GM23338 (cell line): ENCODE results near the gene KCNMB1. TPM values are rescaled to one million over a fixed set of nuclear protein-coding genes. Genes with fewer than 3 reads are reported as not detected.

Experiments
- ATAC-seq: fragments of 200-7000 bp; cut with Tn5 transposase; 3 replicates; pipeline ENCODE4 v1.9.1; 2020
- DNase-seq: peaks from one replicate; pipeline ENCODE4 v3.0.0-alpha.2; 2015; ENCODE audit warnings: low spot score
- H2AFZ ChIP-seq: fragments of 200-600 bp; sonication (generic); 2 replicates; pipeline ENCODE4 v1.8.0; 2016; ENCODE audit warnings: antibody characterized with exemption, mild to moderate bottlenecking, moderate library complexity
- H3F3A ChIP-seq: fragments of 200-600 bp; sonication (generic); replicated peaks from 2 replicates; pipeline ENCODE4 v1.8.0; 2017; ENCODE audit warnings: antibody characterized with exemption, mixed run types, low read depth
- H3K27ac ChIP-seq: fragments of 200-600 bp; sonication (generic); 2 replicates; pipeline ENCODE4 v1.6.1; 2016; ENCODE audit warnings: low read depth
- H3K27me3 ChIP-seq: fragments of 200-600 bp; sonication (generic); 2 replicates; pipeline ENCODE4 v1.8.0; 2016; ENCODE audit warnings: mild to moderate bottlenecking, mixed run types, moderate library complexity; ENCODE audit not compliant: insufficient read depth
- H3K36me3 ChIP-seq: fragments of 200-600 bp; sonication (generic); 2 replicates; pipeline ENCODE4 v1.8.0; 2016; ENCODE audit warnings: mild to moderate bottlenecking; ENCODE audit not compliant: insufficient read depth
- H3K4me1 ChIP-seq: fragments of 200-600 bp; sonication (generic); 2 replicates; pipeline ENCODE4 v1.8.0; 2016; ENCODE audit warnings: mild to moderate bottlenecking, moderate library complexity; ENCODE audit not compliant: insufficient read depth
- H3K4me2 ChIP-seq: fragments of 200-600 bp; sonication (generic); 2 replicates; pipeline ENCODE4 v1.7.1; 2017; ENCODE audit warnings: mixed run types
- H3K4me3 ChIP-seq: fragments of 200-600 bp; sonication (generic); 2 replicates; pipeline ENCODE4 v1.6.1; 2016; ENCODE audit warnings: mixed run types
- H3K79me2 ChIP-seq: fragments of 200-600 bp; sonication (generic); replicated peaks from 2 replicates; pipeline ENCODE4 v1.8.0; 2017; ENCODE audit warnings: mild to moderate bottlenecking; ENCODE audit not compliant: insufficient read depth
- H3K9me2 ChIP-seq: fragments of 200-600 bp; sonication (generic); 2 replicates; pipeline ENCODE4 v1.8.0; 2017; ENCODE audit not compliant: insufficient read depth
- H4K20me1 ChIP-seq: fragments of 200-600 bp; sonication (generic); replicated peaks from 2 replicates; pipeline ENCODE4 v1.8.0; 2017; ENCODE audit warnings: mild to moderate bottlenecking; ENCODE audit not compliant: insufficient read depth
- H3K27ac Mint-ChIP-seq: 2 replicates; pipeline ENCODE4 v1.8.0; 2020; ENCODE audit warnings: inconsistent platforms, mild to moderate bottlenecking, moderate library complexity, mixed read lengths
- H3K27me3 Mint-ChIP-seq: 3 replicates; pipeline ENCODE4 v1.8.0; 2022; ENCODE audit warnings: low read depth, mild to moderate bottlenecking, moderate library complexity, mixed read lengths, inconsistent platforms; ENCODE audit not compliant: insufficient read depth, poor library complexity
- H3K36me3 Mint-ChIP-seq: 3 replicates; pipeline ENCODE4 v1.8.0; 2021; ENCODE audit warnings: low read depth, mild to moderate bottlenecking, inconsistent platforms, moderate library complexity, mixed read lengths
- H3K4me1 Mint-ChIP-seq: 3 replicates; pipeline ENCODE4 v1.8.0; 2020; ENCODE audit warnings: mild to moderate bottlenecking, inconsistent platforms, mixed read lengths
- H3K4me3 Mint-ChIP-seq: 3 replicates; pipeline ENCODE4 v1.8.0; 2021; ENCODE audit warnings: moderate library complexity, mild to moderate bottlenecking, inconsistent platforms, mixed read lengths
- H3K9me3 Mint-ChIP-seq: 3 replicates; pipeline ENCODE4 v1.8.0; 2020; ENCODE audit warnings: moderate library complexity, mild to moderate bottlenecking, inconsistent platforms, mixed read lengths
- EZH2phosphoT487 ChIP-seq: fragments of 200-600 bp; sonication (generic); IDR thresholded peaks from one replicate; pipeline ENCODE4 v1.8.1; 2018; ENCODE audit warnings: antibody characterized with exemption; ENCODE audit not compliant: unreplicated experiment
- NANOG ChIP-seq: IDR thresholded peaks from 2 replicates; pipeline ENCODE4 v1.6.1; 2016; ENCODE audit warnings: antibody characterized with exemption, borderline replicate concordance
- POLR2AphosphoS5 ChIP-seq: IDR thresholded peaks from 2 replicates; pipeline ENCODE4 v1.6.1; 2016; ENCODE audit warnings: antibody characterized with exemption, low read depth
- ZNF114 ChIP-seq: fragments of 250-450 bp; sonication (Bioruptor Pico); IDR thresholded peaks from 2 replicates; pipeline ENCODE4 v1.5.0; 2020; ENCODE audit warnings: mild to moderate bottlenecking, moderate library complexity
- ZNF331 ChIP-seq: fragments of 250-450 bp; sonication (Bioruptor Pico); IDR thresholded peaks from 2 replicates; pipeline ENCODE4 v1.5.0; 2020; ENCODE audit warnings: low read depth, mild to moderate bottlenecking, moderate library complexity
- polyA plus RNA-seq: library from polyadenylated mRNA; unstranded; fragments of >200 nt; fragmentation: Nextera tagmentation; extraction: Ambion mirVana; gene quantifications from 2 replicates; pipeline ENCODE4 v1.2.1, GENCODE V29; 2016
- total RNA-seq: library from RNA; depleted of rRNA; stranded (reverse); fragments of >200 nt; shearing (Covaris generic); gene quantifications from 2 replicates; pipeline ENCODE4 v1.2.3, GENCODE V29; 2014
- TF ChIP-seq, protein P1 (sequence below), 2 experiments: fragments of 200-600 bp in 1 of 2; sonication (generic) in 1 of 2; conservative IDR thresholded peaks; 2 replicates each; pipeline versions ENCODE4 v1.5.1 to v1.6.1; 2016 to 2017; ENCODE audit warnings: antibody characterized with exemption in 2 of 2, low read depth in 2 of 2, mild to moderate bottlenecking in 2 of 2, moderate library complexity in 1 of 2
- TF ChIP-seq, protein P2 (sequence below): fragments of 250-450 bp; sonication (Bioruptor Pico); IDR thresholded peaks from 2 replicates; pipeline ENCODE4 v1.5.0; 2020; ENCODE audit warnings: mild to moderate bottlenecking, moderate library complexity
- TF ChIP-seq, protein P3 (sequence below): IDR thresholded peaks from one replicate; pipeline ENCODE4 v1.6.1; 2018; ENCODE audit warnings: antibody characterized with exemption; ENCODE audit not compliant: unreplicated experiment

KCNMB1 gene
- total and polyA plus RNA-seq, 2 experiments from 2014 or later, result 0.17 to 0.19 TPM

DNA sequence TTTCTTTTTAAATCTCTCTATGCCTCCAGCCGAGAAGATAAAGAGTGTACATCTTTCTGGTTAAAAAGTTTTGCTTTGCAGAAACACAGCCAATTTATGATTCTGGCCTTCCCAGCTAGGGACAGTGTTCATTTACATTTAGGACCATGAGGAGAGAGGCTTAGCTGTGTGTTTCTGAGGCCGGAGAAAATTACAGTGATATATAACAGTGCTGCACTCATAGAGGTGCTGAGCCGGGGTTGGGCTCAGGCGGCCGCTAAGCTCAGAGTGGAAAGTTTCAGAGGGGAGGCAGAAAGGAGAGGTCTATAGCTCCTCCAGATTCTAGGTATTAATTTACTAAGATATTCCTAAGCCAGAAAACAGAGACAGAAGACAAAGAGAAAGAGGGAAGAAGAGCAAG is 54.5 kb downstream of the KCNMB1 start:
- Histone ChIP-seq H3K27me3 (no peaks in the 10 kb centered on the region), H2AFZ (peak overlapping the region; percentile 16; the same call in 1 of the 2 replicates), H3K36me3 (no peaks in the 10 kb centered on the region), H3K4me2 (peak overlapping the region; percentile 53; the same call in 1 of the 2 replicates), H3K27ac (no peak overlapping the region), H4K20me1 (no peaks in the 10 kb centered on the region), H3K9me2 (peaks cover 10% of the 10 kb centered on the region), H3K4me3 (no peak overlapping the region), H3F3A (0 out of 2 replicates have a peak, but pooled peaks cover 4% of the 10 kb centered on the region), H3K79me2 (no peaks in the 10 kb centered on the region), H3K4me1 (peaks cover 47% of the 10 kb centered on the region)
- TF ChIP-seq ZNF331 (CRISPR knock-in tag), result no peak
- TF ChIP-seq, protein P1, sequence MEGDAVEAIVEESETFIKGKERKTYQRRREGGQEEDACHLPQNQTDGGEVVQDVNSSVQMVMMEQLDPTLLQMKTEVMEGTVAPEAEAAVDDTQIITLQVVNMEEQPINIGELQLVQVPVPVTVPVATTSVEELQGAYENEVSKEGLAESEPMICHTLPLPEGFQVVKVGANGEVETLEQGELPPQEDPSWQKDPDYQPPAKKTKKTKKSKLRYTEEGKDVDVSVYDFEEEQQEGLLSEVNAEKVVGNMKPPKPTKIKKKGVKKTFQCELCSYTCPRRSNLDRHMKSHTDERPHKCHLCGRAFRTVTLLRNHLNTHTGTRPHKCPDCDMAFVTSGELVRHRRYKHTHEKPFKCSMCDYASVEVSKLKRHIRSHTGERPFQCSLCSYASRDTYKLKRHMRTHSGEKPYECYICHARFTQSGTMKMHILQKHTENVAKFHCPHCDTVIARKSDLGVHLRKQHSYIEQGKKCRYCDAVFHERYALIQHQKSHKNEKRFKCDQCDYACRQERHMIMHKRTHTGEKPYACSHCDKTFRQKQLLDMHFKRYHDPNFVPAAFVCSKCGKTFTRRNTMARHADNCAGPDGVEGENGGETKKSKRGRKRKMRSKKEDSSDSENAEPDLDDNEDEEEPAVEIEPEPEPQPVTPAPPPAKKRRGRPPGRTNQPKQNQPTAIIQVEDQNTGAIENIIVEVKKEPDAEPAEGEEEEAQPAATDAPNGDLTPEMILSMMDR (conservative IDR thresholded peaks at IDR 0.05; ENCODE audit: low read depth in 2 of 2), result no peak
- no peak for TF ChIP-seq NANOG
- TF ChIP-seq, protein P2, sequence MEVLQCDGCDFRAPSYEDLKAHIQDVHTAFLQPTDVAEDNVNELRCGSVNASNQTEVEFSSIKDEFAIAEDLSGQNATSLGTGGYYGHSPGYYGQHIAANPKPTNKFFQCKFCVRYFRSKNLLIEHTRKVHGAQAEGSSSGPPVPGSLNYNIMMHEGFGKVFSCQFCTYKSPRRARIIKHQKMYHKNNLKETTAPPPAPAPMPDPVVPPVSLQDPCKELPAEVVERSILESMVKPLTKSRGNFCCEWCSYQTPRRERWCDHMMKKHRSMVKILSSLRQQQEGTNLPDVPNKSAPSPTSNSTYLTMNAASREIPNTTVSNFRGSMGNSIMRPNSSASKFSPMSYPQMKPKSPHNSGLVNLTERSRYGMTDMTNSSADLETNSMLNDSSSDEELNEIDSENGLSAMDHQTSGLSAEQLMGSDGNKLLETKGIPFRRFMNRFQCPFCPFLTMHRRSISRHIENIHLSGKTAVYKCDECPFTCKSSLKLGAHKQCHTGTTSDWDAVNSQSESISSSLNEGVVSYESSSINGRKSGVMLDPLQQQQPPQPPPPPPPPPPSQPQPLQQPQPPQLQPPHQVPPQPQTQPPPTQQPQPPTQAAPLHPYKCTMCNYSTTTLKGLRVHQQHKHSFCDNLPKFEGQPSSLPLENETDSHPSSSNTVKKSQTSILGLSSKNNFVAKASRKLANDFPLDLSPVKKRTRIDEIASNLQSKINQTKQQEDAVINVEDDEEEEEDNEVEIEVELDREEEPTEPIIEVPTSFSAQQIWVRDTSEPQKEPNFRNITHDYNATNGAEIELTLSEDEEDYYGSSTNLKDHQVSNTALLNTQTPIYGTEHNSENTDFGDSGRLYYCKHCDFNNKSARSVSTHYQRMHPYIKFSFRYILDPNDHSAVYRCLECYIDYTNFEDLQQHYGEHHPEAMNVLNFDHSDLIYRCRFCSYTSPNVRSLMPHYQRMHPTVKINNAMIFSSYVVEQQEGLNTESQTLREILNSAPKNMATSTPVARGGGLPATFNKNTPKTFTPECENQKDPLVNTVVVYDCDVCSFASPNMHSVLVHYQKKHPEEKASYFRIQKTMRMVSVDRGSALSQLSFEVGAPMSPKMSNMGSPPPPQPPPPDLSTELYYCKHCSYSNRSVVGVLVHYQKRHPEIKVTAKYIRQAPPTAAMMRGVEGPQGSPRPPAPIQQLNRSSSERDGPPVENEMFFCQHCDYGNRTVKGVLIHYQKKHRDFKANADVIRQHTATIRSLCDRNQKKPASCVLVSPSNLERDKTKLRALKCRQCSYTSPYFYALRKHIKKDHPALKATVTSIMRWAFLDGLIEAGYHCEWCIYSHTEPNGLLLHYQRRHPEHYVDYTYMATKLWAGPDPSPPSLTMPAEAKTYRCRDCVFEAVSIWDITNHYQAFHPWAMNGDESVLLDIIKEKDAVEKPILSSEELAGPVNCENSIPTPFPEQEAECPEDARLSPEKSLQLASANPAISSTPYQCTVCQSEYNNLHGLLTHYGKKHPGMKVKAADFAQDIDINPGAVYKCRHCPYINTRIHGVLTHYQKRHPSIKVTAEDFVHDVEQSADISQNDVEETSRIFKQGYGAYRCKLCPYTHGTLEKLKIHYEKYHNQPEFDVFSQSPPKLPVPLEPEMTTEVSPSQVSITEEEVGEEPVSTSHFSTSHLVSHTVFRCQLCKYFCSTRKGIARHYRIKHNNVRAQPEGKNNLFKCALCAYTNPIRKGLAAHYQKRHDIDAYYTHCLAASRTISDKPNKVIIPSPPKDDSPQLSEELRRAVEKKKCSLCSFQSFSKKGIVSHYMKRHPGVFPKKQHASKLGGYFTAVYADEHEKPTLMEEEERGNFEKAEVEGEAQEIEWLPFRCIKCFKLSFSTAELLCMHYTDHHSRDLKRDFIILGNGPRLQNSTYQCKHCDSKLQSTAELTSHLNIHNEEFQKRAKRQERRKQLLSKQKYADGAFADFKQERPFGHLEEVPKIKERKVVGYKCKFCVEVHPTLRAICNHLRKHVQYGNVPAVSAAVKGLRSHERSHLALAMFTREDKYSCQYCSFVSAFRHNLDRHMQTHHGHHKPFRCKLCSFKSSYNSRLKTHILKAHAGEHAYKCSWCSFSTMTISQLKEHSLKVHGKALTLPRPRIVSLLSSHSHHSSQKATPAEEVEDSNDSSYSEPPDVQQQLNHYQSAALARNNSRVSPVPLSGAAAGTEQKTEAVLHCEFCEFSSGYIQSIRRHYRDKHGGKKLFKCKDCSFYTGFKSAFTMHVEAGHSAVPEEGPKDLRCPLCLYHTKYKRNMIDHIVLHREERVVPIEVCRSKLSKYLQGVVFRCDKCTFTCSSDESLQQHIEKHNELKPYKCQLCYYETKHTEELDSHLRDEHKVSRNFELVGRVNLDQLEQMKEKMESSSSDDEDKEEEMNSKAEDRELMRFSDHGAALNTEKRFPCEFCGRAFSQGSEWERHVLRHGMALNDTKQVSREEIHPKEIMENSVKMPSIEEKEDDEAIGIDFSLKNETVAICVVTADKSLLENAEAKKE (CRISPR knock-in tag), result no peak
- TF ChIP-seq, protein P3, sequence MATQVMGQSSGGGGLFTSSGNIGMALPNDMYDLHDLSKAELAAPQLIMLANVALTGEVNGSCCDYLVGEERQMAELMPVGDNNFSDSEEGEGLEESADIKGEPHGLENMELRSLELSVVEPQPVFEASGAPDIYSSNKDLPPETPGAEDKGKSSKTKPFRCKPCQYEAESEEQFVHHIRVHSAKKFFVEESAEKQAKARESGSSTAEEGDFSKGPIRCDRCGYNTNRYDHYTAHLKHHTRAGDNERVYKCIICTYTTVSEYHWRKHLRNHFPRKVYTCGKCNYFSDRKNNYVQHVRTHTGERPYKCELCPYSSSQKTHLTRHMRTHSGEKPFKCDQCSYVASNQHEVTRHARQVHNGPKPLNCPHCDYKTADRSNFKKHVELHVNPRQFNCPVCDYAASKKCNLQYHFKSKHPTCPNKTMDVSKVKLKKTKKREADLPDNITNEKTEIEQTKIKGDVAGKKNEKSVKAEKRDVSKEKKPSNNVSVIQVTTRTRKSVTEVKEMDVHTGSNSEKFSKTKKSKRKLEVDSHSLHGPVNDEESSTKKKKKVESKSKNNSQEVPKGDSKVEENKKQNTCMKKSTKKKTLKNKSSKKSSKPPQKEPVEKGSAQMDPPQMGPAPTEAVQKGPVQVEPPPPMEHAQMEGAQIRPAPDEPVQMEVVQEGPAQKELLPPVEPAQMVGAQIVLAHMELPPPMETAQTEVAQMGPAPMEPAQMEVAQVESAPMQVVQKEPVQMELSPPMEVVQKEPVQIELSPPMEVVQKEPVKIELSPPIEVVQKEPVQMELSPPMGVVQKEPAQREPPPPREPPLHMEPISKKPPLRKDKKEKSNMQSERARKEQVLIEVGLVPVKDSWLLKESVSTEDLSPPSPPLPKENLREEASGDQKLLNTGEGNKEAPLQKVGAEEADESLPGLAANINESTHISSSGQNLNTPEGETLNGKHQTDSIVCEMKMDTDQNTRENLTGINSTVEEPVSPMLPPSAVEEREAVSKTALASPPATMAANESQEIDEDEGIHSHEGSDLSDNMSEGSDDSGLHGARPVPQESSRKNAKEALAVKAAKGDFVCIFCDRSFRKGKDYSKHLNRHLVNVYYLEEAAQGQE, result no peak
- no peak for TF ChIP-seq EZH2phosphoT487
- no peak for TF ChIP-seq ZNF114
- TF ChIP-seq POLR2AphosphoS5, result no peak
- H3K27me3 Mint-ChIP-seq, result peaks cover 2% of the 10 kb centered on the region
- DNase-seq (no peak), ATAC-seq (no peak)
- H3K4me3 Mint-ChIP-seq, result no peak overlapping the region
- peaks cover 8% of the 10 kb centered on the region; the same call in 2 of the 3 replicates for H3K36me3 Mint-ChIP-seq
- H3K4me1 Mint-ChIP-seq, result peaks cover 62% of the 10 kb centered on the region
- no peak overlapping the region for H3K27ac Mint-ChIP-seq
- H3K9me3 Mint-ChIP-seq, result peaks cover 4% of the 10 kb centered on the region; the same call in 2 of the 3 replicates
